Astrocyte (in vitro differentiated cells and primary cell): Measurements from ENCODE around the gene AFG1L.

Experiments
- CTCF ChIP-seq: IDR thresholded peaks from 2 replicates; pipeline ENCODE4 v1.5.1; 2011; ENCODE audit warnings: low read depth, mild to moderate bottlenecking, inconsistent platforms, low read length, moderate library complexity; ENCODE audit not compliant: insufficient read depth
- EZH2 ChIP-seq: IDR thresholded peaks from 2 replicates; pipeline ENCODE4 v1.6.1; 2012; ENCODE audit warnings: mild to moderate bottlenecking, low read length, inconsistent platforms; ENCODE audit not compliant: insufficient read depth

DNA sequence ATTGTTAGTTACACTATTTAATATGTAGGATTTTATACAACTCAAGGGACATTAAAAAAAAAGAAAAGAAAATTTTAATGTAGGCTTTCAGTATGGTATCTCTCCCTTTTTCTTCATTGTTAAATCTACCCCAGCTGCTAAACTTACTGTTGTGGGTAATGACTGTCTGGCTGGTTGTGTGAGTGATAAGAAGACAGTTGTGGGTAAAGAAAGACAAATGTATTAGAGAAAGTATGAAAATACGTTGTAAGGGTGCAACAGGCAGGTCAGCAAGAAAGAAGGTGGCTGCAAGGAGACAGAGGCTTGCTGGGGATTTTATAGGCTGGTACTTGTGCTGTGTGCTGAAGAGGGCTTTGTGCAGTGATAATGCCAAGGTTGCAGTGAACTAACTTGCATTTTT lies 174.5 kb downstream of the AFG1L start:
- TF ChIP-seq CTCF (no peak), EZH2 (no peak)
